ENCODE measurements around the gene SETD1B. TPM values are rescaled to one million over a fixed set of nuclear protein-coding genes. Genes with fewer than 3 reads are reported as not detected.
A peak's percentile ranks its signal among the peaks of the same experiment; 100 is the strongest.

The SETD1B gene
- total RNA-seq, 1 experiment from 2014 or later: 40.4 TPM

GRCh38 chr12:121808623-121809022, 4.8 kb downstream of the SETD1B start:
- WGBS (ENCODE audit: extremely low coverage, insufficient read length, low lambda C conversion rate): no CpG with 5 or more reads among the region's 8 CpGs
- Histone ChIP-seq H3K79me2 (ENCODE audit: insufficient read depth, low read length) (no peaks in the 10 kb centered on the region), H2AFZ (ENCODE audit: low read length) (no peak overlapping the region), H4K8ac (replicated peaks; ENCODE audit: insufficient read length, low read depth, low read length) (no peak overlapping the region), H3K27ac (ENCODE audit: insufficient read length, low read depth, low read length) (no peak overlapping the region), H3T11ph (ENCODE audit: low read length) (no peak overlapping the region), H2BK15ac (ENCODE audit: low read depth, low read length) (no peak overlapping the region), H2BK120ac (ENCODE audit: low read depth, low read length, poor library complexity, severe bottlenecking) (no peak overlapping the region), H3K9me3 (ENCODE audit: control insufficient read depth, low read depth, low read length) (no peaks in the 10 kb centered on the region), H3K4me2 (ENCODE audit: insufficient read depth, insufficient read length, low read length) (no peak overlapping the region), H3K56ac (ENCODE audit: insufficient read length, low read depth, low read length) (no peak overlapping the region), H3K9ac (ENCODE audit: extremely low read depth, insufficient read length, low read length) (no peak overlapping the region), H3K4ac (ENCODE audit: low read depth, low read length) (no peak overlapping the region), H2BK5ac (ENCODE audit: insufficient read length, low read length) (no peak overlapping the region), H4K5ac (ENCODE audit: insufficient read length, low read depth, low read length) (no peak overlapping the region), H2BK12ac (ENCODE audit: insufficient read length, low read depth, low read length) (no peak overlapping the region), H3K79me1 (ENCODE audit: insufficient read depth, low read depth, low read length, poor library complexity, severe bottlenecking) (peaks cover 2% of the 10 kb centered on the region), H3K23ac (ENCODE audit: insufficient read length, low read depth, low read length) (no peak overlapping the region), H3K4me1 (ENCODE audit: insufficient read depth, low read length) (peaks cover 2% of the 10 kb centered on the region; the same call in 1 of the 2 replicates), H2AK5ac (ENCODE audit: insufficient read length, low read length) (no peak overlapping the region), H3K18ac (ENCODE audit: insufficient read length, low read depth, low read length) (no peak overlapping the region), H2BK20ac (ENCODE audit: low read depth, low read length, poor library complexity, severe bottlenecking) (no peak overlapping the region), H3K14ac (ENCODE audit: insufficient read depth, low read length) (no peak overlapping the region), H4K20me1 (ENCODE audit: control insufficient read depth, insufficient read depth, insufficient read length) (no peaks in the 10 kb centered on the region), H3K27me3 (ENCODE audit: insufficient read depth, low read length) (no peaks in the 10 kb centered on the region), H3K23me2 (ENCODE audit: insufficient read length, low read depth, low read length, poor library complexity, severe bottlenecking) (peaks cover 9% of the 10 kb centered on the region), H4K91ac (ENCODE audit: insufficient read length, low read depth, low read length) (no peak overlapping the region)
- H3K4me1 Mint-ChIP-seq: peaks cover 32 to 42% of the 10 kb centered on the region in 2 experiments
- no peak for TF ChIP-seq CTCF (conservative IDR thresholded peaks at IDR 0.05)
- H3K9me3 Mint-ChIP-seq: no peaks in the 10 kb centered on the region; a peak in 1 of 5 replicates
- no peak for DNase-seq
- no peak overlapping the region for H3K4me3 Mint-ChIP-seq
- peak overlapping the region in 1 of 3 experiments; percentile 40; a peak in 2 of 7 replicates for H3K27ac Mint-ChIP-seq
- no peaks in the 10 kb centered on the region for H3K27me3 Mint-ChIP-seq (ENCODE audit: low read depth)
- peaks cover 14 to 50% (median 39%) of the 10 kb centered on the region in 3 experiments for H3K36me3 Mint-ChIP-seq (ENCODE audit: insufficient read depth in 1 of 3, low read depth in 3 of 3)

Data from H9 (cell line).